Activated T-cell treated with anti-CD3 and anti-CD28 coated beads, Interleukin-2, amount 50 U/mL, for 24 hours (primary cell): ENCODE results near the gene ADGRD1.

Experiments used
- DNase-seq: peaks from one replicate; pipeline ENCODE4 v3.0.0-alpha.2; 2020
- H3K27ac Mint-ChIP-seq: 2 replicates; pipeline ENCODE4 v1.8.0; 2020; ENCODE audit warnings: mild to moderate bottlenecking, mixed read lengths
- H3K27me3 Mint-ChIP-seq: 2 replicates; pipeline ENCODE4 v1.8.0; 2020; ENCODE audit warnings: mixed read lengths
- H3K36me3 Mint-ChIP-seq: 2 replicates; pipeline ENCODE4 v1.8.0; 2020; ENCODE audit warnings: low read depth, mixed read lengths
- H3K4me1 Mint-ChIP-seq: 2 replicates; pipeline ENCODE4 v1.8.0; 2020; ENCODE audit warnings: low read depth, mixed read lengths
- H3K4me3 Mint-ChIP-seq: 2 replicates; pipeline ENCODE4 v1.8.0; 2020; ENCODE audit warnings: mild to moderate bottlenecking, moderate library complexity, mixed read lengths
- H3K9me3 Mint-ChIP-seq: 2 replicates; pipeline ENCODE4 v1.8.0; 2020; ENCODE audit warnings: mixed read lengths

The ADGRD1 gene

GRCh38 chr12:131091976-131092691, 138.4 kb downstream of the ADGRD1 start:
- peak; percentile 23 for DNase-seq
- Mint-ChIP-seq H3K27ac (peak overlapping the region; percentile 80), H3K9me3 (no peaks in the 10 kb centered on the region), H3K4me1 (peaks cover 19% of the 10 kb centered on the region), H3K4me3 (peak overlapping the region; percentile 1), H3K27me3 (peaks cover 9% of the 10 kb centered on the region), H3K36me3 (no peaks in the 10 kb centered on the region)

GRCh38 chr12:131092901-131093603, 139.3 kb downstream of the ADGRD1 start:
- Mint-ChIP-seq H3K27ac (peak overlapping the region; percentile 50), H3K4me1 (peaks cover 19% of the 10 kb centered on the region), H3K36me3 (no peaks in the 10 kb centered on the region), H3K4me3 (no peak overlapping the region), H3K9me3 (no peaks in the 10 kb centered on the region), H3K27me3 (peaks cover 9% of the 10 kb centered on the region)
- peak; percentile 32 for DNase-seq

GRCh38 chr12:131093604-131093955, 139.9 kb downstream of the ADGRD1 start:
- no peaks in the 10 kb centered on the region for H3K9me3 Mint-ChIP-seq
- no peak overlapping the region for H3K27ac Mint-ChIP-seq
- DNase-seq = no peak
- H3K27me3 Mint-ChIP-seq = peaks cover 9% of the 10 kb centered on the region
- H3K4me1 Mint-ChIP-seq = peaks cover 19% of the 10 kb centered on the region
- no peak overlapping the region for H3K4me3 Mint-ChIP-seq
- no peaks in the 10 kb centered on the region for H3K36me3 Mint-ChIP-seq

- H3K4me3 Mint-ChIP-seq = no peak overlapping the region
- H3K27ac Mint-ChIP-seq = no peak overlapping the region
- H3K9me3 Mint-ChIP-seq = no peaks in the 10 kb centered on the region
Observed at GRCh38 chr12:131093971-131094830, 140.5 kb downstream of the ADGRD1 start.

GRCh38 chr12:131094831-131095805, 141.4 kb downstream of the ADGRD1 start:
- no peaks in the 10 kb centered on the region for H3K36me3 Mint-ChIP-seq
- DNase-seq = peak; percentile 18
- H3K9me3 Mint-ChIP-seq = no peaks in the 10 kb centered on the region
- H3K4me1 Mint-ChIP-seq = peaks cover 19% of the 10 kb centered on the region
- no peak overlapping the region for H3K27ac Mint-ChIP-seq
- peaks cover 9% of the 10 kb centered on the region for H3K27me3 Mint-ChIP-seq
- no peak overlapping the region for H3K4me3 Mint-ChIP-seq

More at GRCh38 chr12:131093971-131094830, 140.5 kb downstream of the ADGRD1 start:
- H3K36me3 Mint-ChIP-seq = no peaks in the 10 kb centered on the region
- H3K27me3 Mint-ChIP-seq = peaks cover 9% of the 10 kb centered on the region
- peak; percentile 11 for DNase-seq
- H3K4me1 Mint-ChIP-seq = peaks cover 19% of the 10 kb centered on the region

- Mint-ChIP-seq H3K4me3 (no peak overlapping the region), H3K4me1 (peaks cover 15% of the 10 kb centered on the region), H3K27ac (no peak overlapping the region), H3K9me3 (no peaks in the 10 kb centered on the region), H3K36me3 (no peaks in the 10 kb centered on the region), H3K27me3 (peaks cover 9% of the 10 kb centered on the region)
- DNase-seq = peak; percentile 18
Observed at GRCh38 chr12:131095826-131096680, 142.3 kb downstream of the ADGRD1 start.

- no peaks in the 10 kb centered on the region for H3K36me3 Mint-ChIP-seq
- peaks cover 11% of the 10 kb centered on the region for H3K4me1 Mint-ChIP-seq
- no peaks in the 10 kb centered on the region for H3K9me3 Mint-ChIP-seq
- no peak overlapping the region for H3K27ac Mint-ChIP-seq
- no peak overlapping the region for H3K4me3 Mint-ChIP-seq
- peak; percentile 9 for DNase-seq
- peaks cover 9% of the 10 kb centered on the region for H3K27me3 Mint-ChIP-seq
Observed at GRCh38 chr12:131096681-131097181, 143.0 kb downstream of the ADGRD1 start.

GRCh38 chr12:131097202-131098177, 143.8 kb downstream of the ADGRD1 start:
- Mint-ChIP-seq H3K36me3 (no peaks in the 10 kb centered on the region), H3K4me1 (peaks cover 7% of the 10 kb centered on the region), H3K4me3 (no peak overlapping the region), H3K27ac (no peak overlapping the region), H3K9me3 (no peaks in the 10 kb centered on the region), H3K27me3 (peaks cover 9% of the 10 kb centered on the region)
- DNase-seq = peak; percentile 15

GRCh38 chr12:131098178-131098981, 144.7 kb downstream of the ADGRD1 start:
- no peak overlapping the region for H3K4me3 Mint-ChIP-seq
- H3K27ac Mint-ChIP-seq = no peak overlapping the region
- H3K36me3 Mint-ChIP-seq = no peaks in the 10 kb centered on the region
- H3K4me1 Mint-ChIP-seq = peaks cover 2% of the 10 kb centered on the region
- H3K27me3 Mint-ChIP-seq = peaks cover 9% of the 10 kb centered on the region
- H3K9me3 Mint-ChIP-seq = no peaks in the 10 kb centered on the region
- DNase-seq = peak; percentile 22

- Mint-ChIP-seq H3K36me3 (no peaks in the 10 kb centered on the region), H3K9me3 (no peaks in the 10 kb centered on the region), H3K27me3 (peaks cover 4% of the 10 kb centered on the region), H3K27ac (no peak overlapping the region), H3K4me1 (peaks cover 5% of the 10 kb centered on the region), H3K4me3 (no peak overlapping the region)
- DNase-seq = no peak
Observed at GRCh38 chr12:131100031-131100674, 146.4 kb downstream of the ADGRD1 start.

- Mint-ChIP-seq H3K4me3 (no peak overlapping the region), H3K4me1 (peaks cover 14% of the 10 kb centered on the region), H3K36me3 (no peaks in the 10 kb centered on the region), H3K27ac (no peak overlapping the region), H3K9me3 (no peaks in the 10 kb centered on the region), H3K27me3 (peaks cover 4% of the 10 kb centered on the region)
- DNase-seq = peak; percentile 18
Observed at GRCh38 chr12:131101006-131101405, 147.3 kb downstream of the ADGRD1 start.
